HEK293 (cell line): ENCODE measurements around the gene USP36.
"Not testable (repeated sequence)": the region's sequence is repeated elsewhere in the genome, so short reads cannot be mapped to it uniquely, and the experiment has no call there.

ENCODE experiments used
- CTCF ChIA-PET: fragments of 350-600 bp; formaldehyde crosslinking; extraction: SDS; loops from one replicate; lab custom pipeline; 2021; ENCODE audit warnings: antibody characterized with exemption; lab: Yijun Ruan, JAX
- POLR2A ChIA-PET: fragments of 300-600 bp; formaldehyde crosslinking; extraction: SDS; loops from one replicate; lab custom pipeline; 2020; ENCODE audit warnings: antibody characterized with exemption, inconsistent platforms; lab: Yijun Ruan, JAX
- H3K27ac ChIP-seq: fragments of 200-500 bp; sonication (Bioruptor generic); 2 replicates; pipeline ENCODE4 v1.5.1; 2014; ENCODE audit warnings: low read depth, low read length, control low read depth, inconsistent platforms; ENCODE audit errors: extremely low read depth
- H3K36me3 ChIP-seq, 2 experiments: fragments of 200-500 bp in 1 of 2; sonication (Bioruptor generic) in 1 of 2; 1 replicate in 1 of 2; 2 replicates in 1 of 2; pipeline ENCODE4 v1.5.1; 2014 to 2017; ENCODE audit warnings: inconsistent platforms in 2 of 2, low read length in 2 of 2; ENCODE audit not compliant: control insufficient read depth in 2 of 2, insufficient read depth in 1 of 2
- H3K4me1 ChIP-seq: fragments of 200-500 bp; sonication (Bioruptor generic); 2 replicates; pipeline ENCODE4 v1.5.1; 2014; ENCODE audit warnings: mild to moderate bottlenecking, low read length, inconsistent platforms; ENCODE audit not compliant: control insufficient read depth, insufficient read depth
- H3K4me3 ChIP-seq: 2 replicates; pipeline ENCODE4 v1.5.1; 2011; ENCODE audit warnings: low read depth, mild to moderate bottlenecking, control low read depth, low read length, moderate library complexity
- H3K9me3 ChIP-seq: fragments of 200-500 bp; sonication (Bioruptor generic); 2 replicates; pipeline ENCODE4 v1.5.1; 2014; ENCODE audit warnings: low read depth, low read length, inconsistent platforms; ENCODE audit not compliant: control insufficient read depth, insufficient read depth
- KLF8 ChIP-seq: fragments of 450-650 bp; formaldehyde crosslinking; IDR thresholded peaks from 2 replicates; pipeline ENCODE4 v1.5.1; 2016; ENCODE audit warnings: missing biosample characterization, missing genetic modification characterization
- SCRT1 ChIP-seq: fragments of 450-650 bp; formaldehyde crosslinking; IDR thresholded peaks from 2 replicates; pipeline ENCODE4 v1.5.1; 2016; ENCODE audit warnings: missing biosample characterization, missing genetic modification characterization, borderline replicate concordance
- SCRT2 ChIP-seq: fragments of 450-650 bp; formaldehyde crosslinking; IDR thresholded peaks from 2 replicates; pipeline ENCODE4 v1.5.1; 2016; ENCODE audit warnings: missing biosample characterization, missing genetic modification characterization
- SP7 ChIP-seq: fragments of 450-650 bp; formaldehyde crosslinking; IDR thresholded peaks from 2 replicates; pipeline ENCODE4 v1.5.1; 2016; ENCODE audit warnings: missing biosample characterization, missing genetic modification characterization
- TSHZ1 ChIP-seq: fragments of 450-650 bp; formaldehyde crosslinking; IDR thresholded peaks from 2 replicates; pipeline ENCODE4 v1.5.1; 2016; ENCODE audit warnings: missing biosample characterization, missing genetic modification characterization, borderline replicate concordance
- ZBTB17 ChIP-seq: fragments of 450-650 bp; formaldehyde crosslinking; IDR thresholded peaks from 2 replicates; pipeline ENCODE4 v1.5.1; 2016; ENCODE audit warnings: missing biosample characterization, missing genetic modification characterization
- ZFHX2 ChIP-seq: fragments of 450-650 bp; formaldehyde crosslinking; conservative IDR thresholded peaks from 2 replicates; pipeline ENCODE4 v1.5.1; 2016; ENCODE audit warnings: missing biosample characterization, missing genetic modification characterization
- ZNF133 ChIP-seq: fragments of 450-650 bp; formaldehyde crosslinking; IDR thresholded peaks from 2 replicates; pipeline ENCODE4 v1.5.1; 2016; ENCODE audit warnings: missing biosample characterization, missing genetic modification characterization
- ZNF184 ChIP-seq: fragments of 450-650 bp; IDR thresholded peaks from 2 replicates; pipeline ENCODE4 v1.5.1; 2018; ENCODE audit warnings: missing biosample characterization, mild to moderate bottlenecking, missing genetic modification characterization
- ZNF311 ChIP-seq: fragments of 450-650 bp; formaldehyde crosslinking; IDR thresholded peaks from 2 replicates; pipeline ENCODE4 v1.5.1; 2017; ENCODE audit warnings: missing biosample characterization, missing genetic modification characterization, borderline replicate concordance
- ZNF366 ChIP-seq: fragments of 450-650 bp; formaldehyde crosslinking; conservative IDR thresholded peaks from 2 replicates; pipeline ENCODE4 v1.5.1; 2016; ENCODE audit warnings: missing biosample characterization, missing genetic modification characterization
- ZNF433 ChIP-seq: fragments of 450-650 bp; formaldehyde crosslinking; IDR thresholded peaks from 2 replicates; pipeline ENCODE4 v1.5.1; 2016; ENCODE audit warnings: missing biosample characterization, missing genetic modification characterization, low read depth
- ZNF621 ChIP-seq: fragments of 450-650 bp; formaldehyde crosslinking; IDR thresholded peaks from 2 replicates; pipeline ENCODE4 v1.5.1; 2017; ENCODE audit warnings: missing biosample characterization, missing genetic modification characterization
- ZNF658 ChIP-seq: fragments of 450-650 bp; formaldehyde crosslinking; IDR thresholded peaks from 2 replicates; pipeline ENCODE4; 2016; ENCODE audit warnings: missing biosample characterization, missing genetic modification characterization
- ZNF664 ChIP-seq: fragments of 450-650 bp; formaldehyde crosslinking; IDR thresholded peaks from 2 replicates; pipeline ENCODE4 v1.5.1; 2016; ENCODE audit warnings: missing biosample characterization, missing genetic modification characterization
- ZNF768 ChIP-seq: fragments of 450-650 bp; formaldehyde crosslinking; IDR thresholded peaks from 2 replicates; pipeline ENCODE4 v1.5.1; 2018; ENCODE audit warnings: missing biosample characterization, mild to moderate bottlenecking, missing genetic modification characterization
- ZNF843 ChIP-seq: fragments of 450-650 bp; formaldehyde crosslinking; IDR thresholded peaks from 2 replicates; pipeline ENCODE4 v1.5.1; 2016; ENCODE audit warnings: missing biosample characterization, missing genetic modification characterization

The USP36 gene

GRCh38 chr17:78878871-78879527, 38.4 kb upstream of the USP36 start:
- Histone ChIP-seq H3K9me3 (no peaks in the 10 kb centered on the region), H3K27ac (no peak overlapping the region), H3K4me1 (peaks cover 8% of the 10 kb centered on the region), H3K4me3 (no peak overlapping the region), H3K36me3 (no peaks in the 10 kb centered on the region)
- ChIA-PET CTCF (interaction anchor here (0.6 to 0.9 kb wide), 2 partner anchors 13 to 35 kb away, joined by 4 read pairs; no protein-coding TSS in a partner anchor), POLR2A (no interaction called here)
- no peak for TF ChIP-seq ZNF768 (tag by site-specific recombination)
- no peak for TF ChIP-seq ZNF184 (tag by site-specific recombination)
- no peak for TF ChIP-seq TSHZ1 (tag by site-specific recombination)
- TF ChIP-seq KLF8 (tag by site-specific recombination) = no peak
- no peak for TF ChIP-seq ZNF621 (tag by site-specific recombination)
- TF ChIP-seq ZBTB17 = no peak
- no peak for TF ChIP-seq ZNF433 (tag by site-specific recombination)
- TF ChIP-seq SP7 (tag by site-specific recombination) = no peak

- no peak overlapping the region for H3K27ac ChIP-seq
Observed at GRCh38 chr17:78878261-78878660, 37.6 kb upstream of the USP36 start.

GRCh38 chr17:78876954-78877517, 36.4 kb upstream of the USP36 start:
- H3K36me3 ChIP-seq, H3K27ac ChIP-seq, H3K4me3 ChIP-seq, H3K9me3 ChIP-seq: not testable (repeated sequence)
- POLR2A ChIA-PET = interaction anchor here (0.6 kb wide), 1 partner anchor 23 kb away, joined by 3 read pairs; no protein-coding TSS in a partner anchor
- H3K4me1 ChIP-seq = peaks cover 14% of the 10 kb centered on the region
- CTCF ChIA-PET = interaction anchor here (2.0 to 4.7 kb wide), 2 partner anchors 11 to 95 kb away, joined by 15 to 41 read pairs; no protein-coding TSS in a partner anchor
- TF ChIP-seq SCRT1 (tag by site-specific recombination) = peak; percentile 35; the same call in 1 of the 2 replicates

More at GRCh38 chr17:78878261-78878660, 37.6 kb upstream of the USP36 start:
- ChIA-PET POLR2A (no interaction called here), CTCF (interaction anchor here (0.9 to 2.0 kb wide), 2 partner anchors 13 to 93 kb away, joined by 4 to 15 read pairs; no protein-coding TSS in a partner anchor)
- Histone ChIP-seq H3K4me1 (peaks cover 14% of the 10 kb centered on the region), H3K4me3 (no peak overlapping the region), H3K9me3 (no peaks in the 10 kb centered on the region), H3K36me3 (peaks cover 0 to 4% of the 10 kb centered on the region in 2 experiments; a peak in 2 of 3 replicates)
- no peak for TF ChIP-seq ZNF658 (tag by site-specific recombination)
- TF ChIP-seq ZNF366 = no peak
- no peak for TF ChIP-seq SCRT2 (tag by site-specific recombination)
- no peak for TF ChIP-seq ZFHX2 (tag by site-specific recombination)
- no peak for TF ChIP-seq ZNF664 (tag by site-specific recombination)
- no peak for TF ChIP-seq ZNF133
- TF ChIP-seq ZNF843 (tag by site-specific recombination) = no peak
- no peak for TF ChIP-seq ZNF311
- no peak for TF ChIP-seq KLF8 (tag by site-specific recombination)
